ENCODE measurements around the gene RAPGEF5.

Gene RAPGEF5

GRCh38 chr7:22167482-22167881, 189.5 kb downstream of the RAPGEF5 start:
- no peaks in the 10 kb centered on the region for H3K4me1 ChIP-seq (ENCODE audit: insufficient read depth, poor library complexity, severe bottlenecking)
- ATAC-seq (ENCODE audit: low read depth) (no peak), DNase-seq (ENCODE audit: low spot score) (no peak)

GRCh38 chr7:22166928-22167327, 190.0 kb downstream of the RAPGEF5 start:
- no peak for TF ChIP-seq CTCF (IDR thresholded peaks at IDR 0.05; ENCODE audit: poor library complexity, severe bottlenecking)
- ATAC-seq (ENCODE audit: low read depth): no peak
- H3K4me1 ChIP-seq (ENCODE audit: insufficient read depth, poor library complexity, severe bottlenecking): no peaks in the 10 kb centered on the region
- no peak overlapping the region for H3K27ac ChIP-seq (ENCODE audit: poor library complexity, severe bottlenecking)
- H3K9me3 ChIP-seq (ENCODE audit: severe bottlenecking): no peaks in the 10 kb centered on the region
- DNase-seq (ENCODE audit: low spot score): no peak
- no peak overlapping the region for H3K4me3 ChIP-seq (ENCODE audit: severe bottlenecking)
- H3K27me3 ChIP-seq (ENCODE audit: insufficient read depth, poor library complexity, severe bottlenecking): no peaks in the 10 kb centered on the region
- peaks cover 8% of the 10 kb centered on the region; the same call in 1 of the 2 replicates for H3K36me3 ChIP-seq (ENCODE audit: low read depth)

More at GRCh38 chr7:22167482-22167881, 189.5 kb downstream of the RAPGEF5 start:
- Histone ChIP-seq H3K36me3 (ENCODE audit: low read depth) (peaks cover 8% of the 10 kb centered on the region; the same call in 1 of the 2 replicates), H3K27me3 (ENCODE audit: insufficient read depth, poor library complexity, severe bottlenecking) (no peaks in the 10 kb centered on the region), H3K27ac (ENCODE audit: poor library complexity, severe bottlenecking) (no peak overlapping the region), H3K4me3 (ENCODE audit: severe bottlenecking) (no peak overlapping the region), H3K9me3 (ENCODE audit: severe bottlenecking) (no peaks in the 10 kb centered on the region)
- TF ChIP-seq CTCF (IDR thresholded peaks at IDR 0.05; ENCODE audit: poor library complexity, severe bottlenecking): no peak

- H3K27me3 ChIP-seq (ENCODE audit: insufficient read depth, poor library complexity, severe bottlenecking): no peaks in the 10 kb centered on the region
- H3K4me3 ChIP-seq (ENCODE audit: severe bottlenecking): no peak overlapping the region
- no peak overlapping the region for H3K27ac ChIP-seq (ENCODE audit: poor library complexity, severe bottlenecking)
- no peaks in the 10 kb centered on the region for H3K4me1 ChIP-seq (ENCODE audit: insufficient read depth, poor library complexity, severe bottlenecking)
- DNase-seq (ENCODE audit: low spot score): no peak
- H3K36me3 ChIP-seq (ENCODE audit: low read depth): 0 out of 2 replicates have a peak, but pooled peaks cover 4% of the 10 kb centered on the region
- ATAC-seq (ENCODE audit: low read depth): no peak
- H3K9me3 ChIP-seq (ENCODE audit: severe bottlenecking): no peaks in the 10 kb centered on the region
- no peak for TF ChIP-seq CTCF (IDR thresholded peaks at IDR 0.05; ENCODE audit: poor library complexity, severe bottlenecking)
Observed at GRCh38 chr7:22159341-22159740, 197.6 kb downstream of the RAPGEF5 start.

GRCh38 chr7:22157552-22157951, 199.4 kb downstream of the RAPGEF5 start:
- Histone ChIP-seq H3K27me3 (ENCODE audit: insufficient read depth, poor library complexity, severe bottlenecking) (no peaks in the 10 kb centered on the region), H3K9me3 (ENCODE audit: severe bottlenecking) (no peaks in the 10 kb centered on the region), H3K4me1 (ENCODE audit: insufficient read depth, poor library complexity, severe bottlenecking) (no peaks in the 10 kb centered on the region), H3K4me3 (ENCODE audit: severe bottlenecking) (no peak overlapping the region), H3K36me3 (ENCODE audit: low read depth) (0 out of 2 replicates have a peak, but pooled peaks cover 4% of the 10 kb centered on the region), H3K27ac (ENCODE audit: poor library complexity, severe bottlenecking) (no peak overlapping the region)
- no peak for ATAC-seq (ENCODE audit: low read depth)
- DNase-seq (ENCODE audit: low spot score): no peak
- TF ChIP-seq CTCF (IDR thresholded peaks at IDR 0.05; ENCODE audit: poor library complexity, severe bottlenecking): no peak

GRCh38 chr7:22156205-22156604, 200.7 kb downstream of the RAPGEF5 start:
- DNase-seq (ENCODE audit: low spot score): no peak
- Histone ChIP-seq H3K27ac (ENCODE audit: poor library complexity, severe bottlenecking) (no peak overlapping the region), H3K27me3 (ENCODE audit: insufficient read depth, poor library complexity, severe bottlenecking) (no peaks in the 10 kb centered on the region), H3K4me3 (ENCODE audit: severe bottlenecking) (no peak overlapping the region), H3K4me1 (ENCODE audit: insufficient read depth, poor library complexity, severe bottlenecking) (no peaks in the 10 kb centered on the region), H3K36me3 (ENCODE audit: low read depth) (0 out of 2 replicates have a peak, but pooled peaks cover 4% of the 10 kb centered on the region), H3K9me3 (ENCODE audit: severe bottlenecking) (no peaks in the 10 kb centered on the region)
- TF ChIP-seq CTCF (IDR thresholded peaks at IDR 0.05; ENCODE audit: poor library complexity, severe bottlenecking): no peak
- ATAC-seq (ENCODE audit: low read depth): peak; percentile 99

All from RWPE2 (cell line).